LoVo (cell line): Measurements from ENCODE around the gene ZNF221.

Source experiments
- DNase-seq: peaks from one replicate; pipeline ENCODE4 v3.0.0-alpha.2; 2016; ENCODE audit warnings: low spot score

The ZNF221 gene

DNA sequence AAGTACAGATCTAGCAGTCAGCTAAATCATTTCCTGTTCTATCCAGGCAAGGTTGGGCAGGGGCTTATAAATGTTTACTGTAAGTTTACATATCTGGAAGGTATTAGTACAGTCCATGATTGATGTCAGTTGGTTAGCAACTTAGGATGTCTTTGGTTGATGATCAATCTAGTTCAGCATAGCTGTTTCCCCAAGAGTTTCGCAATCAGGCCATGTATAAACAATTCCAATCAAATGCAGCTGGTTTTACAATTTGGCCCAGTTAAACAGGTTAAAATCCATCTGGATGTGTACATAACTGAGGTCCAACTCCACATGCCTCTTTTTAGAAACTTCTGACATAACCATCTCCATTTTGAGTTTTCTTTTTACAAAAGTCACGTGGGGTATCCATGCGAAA, 6.9 kb downstream of the ZNF221 start:
- DNase-seq = no peak

DNA sequence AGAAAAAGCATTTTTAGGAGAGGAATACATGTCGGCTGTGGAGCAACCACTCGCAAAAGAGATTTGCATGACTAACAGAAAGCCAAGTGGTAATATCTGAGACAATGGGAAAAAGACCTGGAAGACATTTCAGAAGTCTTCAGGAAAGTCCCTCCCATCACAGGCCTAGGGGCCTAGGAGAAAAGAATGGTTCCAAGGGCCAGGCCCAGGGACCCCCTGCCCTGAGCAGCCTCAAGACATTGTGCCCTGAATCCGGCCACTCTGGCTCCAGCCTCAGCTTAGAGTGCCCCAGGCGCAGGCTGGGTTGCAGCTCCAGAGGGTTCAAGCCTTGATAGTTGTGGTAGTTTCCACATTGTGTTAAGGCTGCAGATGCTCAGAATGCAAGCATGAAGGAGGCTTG, 9.4 kb downstream of the ZNF221 start:
- no peak for DNase-seq

DNA sequence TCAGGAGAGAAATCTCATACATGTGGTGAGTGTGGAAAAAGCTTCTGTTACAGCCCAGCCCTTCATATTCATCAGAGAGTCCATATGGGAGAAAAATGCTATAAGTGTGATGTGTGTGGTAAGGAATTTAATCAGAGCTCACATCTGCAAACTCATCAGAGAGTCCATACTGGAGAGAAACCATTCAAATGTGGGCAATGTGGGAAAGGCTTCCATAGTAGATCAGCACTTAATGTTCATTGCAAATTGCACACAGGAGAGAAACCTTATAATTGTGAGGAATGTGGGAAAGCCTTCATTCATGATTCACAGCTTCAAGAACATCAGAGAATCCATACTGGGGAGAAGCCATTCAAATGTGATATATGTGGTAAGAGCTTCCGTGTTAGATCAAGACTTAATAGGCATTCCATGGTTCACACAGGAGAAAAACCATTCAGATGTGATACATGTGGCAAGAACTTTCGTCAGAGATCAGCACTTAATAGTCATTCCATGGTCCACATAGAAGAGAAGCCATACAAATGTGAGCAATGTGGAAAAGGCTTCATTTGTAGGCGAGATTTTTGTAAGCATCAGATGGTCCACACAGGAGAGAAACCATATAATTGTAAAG, 15.2 kb downstream of the ZNF221 start:
- DNase-seq = no peak

DNA sequence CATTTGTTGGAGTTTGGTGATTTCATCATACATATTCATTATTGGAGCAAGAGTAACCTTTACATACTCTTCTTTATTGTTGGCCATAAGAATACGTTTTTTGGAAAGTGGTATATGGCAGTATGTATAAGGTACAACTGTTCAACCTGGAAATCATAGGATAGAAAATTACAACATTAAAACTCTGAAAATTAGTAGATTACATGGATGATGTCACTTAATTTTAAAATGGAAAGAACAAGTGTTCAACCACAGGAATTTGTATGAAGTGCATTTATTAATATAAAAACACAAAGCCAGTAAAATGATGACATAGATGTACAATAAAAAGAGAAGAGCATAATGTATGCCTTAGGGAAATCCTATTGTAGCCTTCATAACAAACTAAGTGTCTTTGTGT, 25.7 kb downstream of the ZNF221 start:
- no peak for DNase-seq

DNA sequence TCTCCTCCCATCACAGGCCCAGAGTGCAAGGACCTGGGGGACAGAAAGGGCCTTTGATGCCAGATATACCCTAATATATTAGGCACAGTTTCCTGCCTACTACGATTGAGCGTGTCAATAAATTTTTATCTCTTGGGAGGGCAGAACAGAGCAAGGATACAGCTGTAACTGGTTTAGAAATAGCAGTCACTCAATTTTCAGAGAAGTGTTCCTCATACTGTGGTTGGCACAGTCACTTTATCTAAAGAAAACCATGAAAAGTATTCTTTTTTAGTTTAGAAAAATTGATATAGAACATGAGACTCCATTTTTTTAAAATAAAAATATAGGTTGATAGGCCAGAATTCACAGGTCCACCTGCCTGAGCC, 32.5 kb downstream of the ZNF221 start:
- DNase-seq = no peak

DNA sequence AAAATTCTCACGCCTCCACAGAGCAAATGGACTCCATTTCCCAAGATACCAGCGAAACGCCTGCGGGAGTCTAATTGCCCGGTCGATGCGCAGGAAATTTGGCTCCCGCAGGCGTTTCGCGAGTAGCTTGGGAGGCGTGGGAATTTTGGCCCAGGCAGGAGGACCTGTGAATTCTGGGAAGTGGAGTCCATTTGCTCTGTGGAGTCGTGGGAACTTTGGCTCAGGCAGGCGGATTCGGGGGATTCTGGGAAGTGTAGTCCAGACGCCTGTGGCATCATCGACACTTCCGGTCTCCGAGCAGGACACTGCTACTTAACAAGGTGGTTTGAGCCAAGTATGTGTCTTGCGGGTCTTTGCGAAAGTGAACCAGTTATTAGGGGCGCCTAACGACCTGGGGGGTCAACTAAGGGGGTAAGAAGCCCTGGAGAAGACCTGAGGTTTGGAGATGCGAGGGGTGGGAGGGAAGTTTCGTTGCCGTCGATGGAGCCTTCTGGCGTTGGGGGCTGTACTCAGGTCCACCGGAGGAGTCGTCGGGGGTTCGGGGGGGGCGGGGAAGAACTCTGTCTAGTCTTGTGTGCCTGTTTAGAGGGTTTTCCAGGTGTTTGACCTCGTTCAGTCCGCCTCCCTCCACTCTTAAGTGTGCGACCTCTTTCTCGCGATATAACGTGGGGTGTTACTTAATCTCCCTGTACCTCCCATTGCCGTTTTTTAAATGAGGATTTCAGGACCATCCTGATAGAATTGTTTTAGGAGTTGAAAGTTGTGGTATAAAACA, 33.1 kb downstream of the ZNF221 start, which contains the start of gene ZNF155:
Gene ZNF155 (plus strand): TSS at position 277 of the 775 bp plus-strand sequence. CDS start 4,356 bp downstream, outside the sequence.
- DNase-seq = no peak

DNA sequence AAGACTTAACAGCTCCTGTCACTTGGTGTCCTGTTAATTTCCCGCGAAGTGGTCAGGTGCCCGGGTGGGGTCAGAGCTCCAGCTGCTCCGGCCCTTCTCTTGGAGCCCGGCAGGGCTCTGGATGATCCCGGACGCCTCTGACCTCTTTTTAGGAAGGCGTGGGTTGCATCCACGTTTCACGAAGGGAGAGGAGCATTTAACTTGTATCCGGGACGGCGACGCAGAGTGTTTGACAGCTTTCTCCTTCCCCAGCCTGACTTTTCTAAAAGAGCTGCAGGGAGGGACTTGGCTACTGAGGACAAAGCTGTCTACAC, 33.6 kb downstream of the ZNF221 start:
- no peak for DNase-seq

DNA sequence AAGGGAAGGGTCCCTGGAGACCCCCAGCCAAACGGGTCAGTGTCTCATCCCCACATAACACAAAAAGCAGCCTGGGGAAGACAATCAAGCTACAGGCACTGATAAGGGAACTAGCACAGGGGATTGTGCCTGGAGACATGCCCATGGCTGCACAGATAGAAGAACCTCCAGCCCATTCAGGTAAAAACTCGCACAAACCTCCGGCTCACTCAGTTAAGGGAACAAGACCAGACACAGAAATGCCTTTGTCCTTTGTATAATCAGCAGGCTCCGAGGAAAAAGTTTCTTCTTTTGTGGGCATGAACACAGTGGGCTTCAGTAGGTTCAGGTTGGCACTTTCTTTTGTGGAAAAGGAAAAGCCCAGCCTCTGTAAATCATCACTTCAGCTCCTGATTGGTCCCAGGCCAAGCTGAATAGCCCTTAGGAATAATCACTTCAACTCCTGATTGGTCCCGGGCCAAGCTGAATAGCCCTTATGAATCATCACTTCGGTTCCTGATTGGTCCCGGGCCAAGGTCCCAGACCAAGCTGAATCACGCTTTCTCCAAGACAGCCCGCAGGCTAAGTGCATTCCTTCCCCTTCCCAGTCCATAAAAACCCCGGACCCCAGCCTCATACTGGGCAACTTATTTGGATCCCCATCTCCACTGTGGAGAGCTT, 46.7 kb downstream of the ZNF221 start:
- DNase-seq = no peak

DNA sequence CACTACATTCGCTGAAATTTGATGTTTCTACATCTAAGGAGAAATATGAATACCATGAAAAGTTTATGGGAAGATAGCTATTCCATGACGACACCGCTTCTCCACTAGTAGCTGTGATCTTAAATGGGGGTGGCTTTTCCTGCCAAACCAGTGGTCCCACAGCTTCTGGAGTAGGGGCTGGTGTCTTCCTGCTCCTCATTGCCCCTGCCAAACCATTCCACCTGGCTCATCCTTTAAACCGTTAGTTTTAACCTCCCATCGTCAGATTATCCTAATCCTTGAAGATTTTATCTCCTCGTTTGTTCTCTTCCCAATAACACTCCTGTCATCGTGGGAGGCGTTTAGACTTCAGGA, 51.2 kb downstream of the ZNF221 start:
- DNase-seq = no peak

DNA sequence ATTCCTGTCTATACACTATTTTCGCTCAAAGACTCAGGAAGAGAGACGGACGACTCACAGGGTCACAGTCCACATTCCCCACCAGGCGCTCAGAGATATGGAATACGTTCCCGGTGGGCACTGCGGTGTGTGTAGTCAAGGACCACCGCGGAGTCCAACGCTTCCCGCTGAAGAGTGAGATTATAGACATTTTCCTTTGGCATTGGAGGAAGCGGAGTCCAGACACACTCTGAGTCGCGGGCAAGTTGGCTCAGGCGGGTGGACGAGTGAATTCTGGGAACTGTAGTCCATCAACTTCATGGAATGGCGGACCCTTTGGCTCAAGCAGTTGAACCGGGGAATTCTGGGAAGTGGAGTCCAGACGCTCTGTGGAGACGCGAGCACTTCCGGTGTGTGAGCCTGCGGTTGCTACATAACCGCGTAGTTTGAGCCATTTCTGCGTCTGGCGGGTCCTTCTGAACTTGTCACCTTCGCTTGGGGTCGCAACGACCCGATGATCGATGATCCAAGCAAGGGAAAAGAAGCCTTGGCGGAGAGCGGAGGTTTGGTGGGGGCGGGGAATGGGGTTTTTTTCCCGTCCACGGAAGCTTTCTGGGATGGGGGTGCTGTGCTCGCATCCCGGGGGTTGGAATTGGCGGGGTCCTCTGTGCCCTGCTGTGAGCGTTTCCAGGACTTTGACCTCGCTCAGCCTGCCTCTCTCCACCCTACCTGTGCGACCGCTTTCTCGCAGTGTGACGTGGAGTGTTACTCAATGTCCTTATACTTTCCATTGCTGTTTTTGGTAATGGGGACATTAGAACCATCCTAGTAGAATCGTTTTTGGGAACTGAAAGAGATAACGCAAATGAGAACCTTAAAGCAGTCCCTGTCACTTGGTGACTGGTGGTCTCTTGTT, 51.8 kb downstream of the ZNF221 start, which contains the start of gene ZNF230:
Gene ZNF230 (plus strand): TSS at position 392 of the 895 bp plus-strand sequence. CDS start 4,122 bp downstream, outside the sequence.
- DNase-seq = peak; percentile 77

DNA sequence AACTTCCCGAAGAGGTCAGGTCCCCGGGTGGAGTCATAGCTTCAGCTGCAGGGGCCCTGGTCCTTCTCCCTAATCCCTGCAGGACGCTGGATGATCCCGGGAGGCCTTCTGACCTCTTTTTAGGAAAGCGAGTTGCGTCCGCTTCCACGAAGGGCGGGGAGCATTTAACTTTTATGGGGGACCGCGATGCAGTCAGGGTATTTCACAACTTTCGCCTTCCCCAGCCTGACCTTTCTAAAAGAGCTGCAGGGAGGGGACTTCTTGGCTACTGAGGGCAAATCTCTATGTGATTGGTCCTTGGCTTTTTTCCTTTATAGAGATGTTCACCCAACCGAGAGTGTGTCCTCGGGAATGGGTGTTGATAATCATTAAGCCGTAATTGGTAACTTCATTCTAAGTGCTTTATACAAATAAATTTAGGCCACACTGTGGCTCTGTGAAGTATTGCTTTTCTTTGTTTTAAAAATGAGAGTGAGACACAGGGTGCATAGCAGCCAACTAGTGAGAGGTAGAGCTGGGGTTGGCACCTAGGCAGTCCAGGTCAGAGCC, 52.5 kb downstream of the ZNF221 start:
- no peak for DNase-seq

DNA sequence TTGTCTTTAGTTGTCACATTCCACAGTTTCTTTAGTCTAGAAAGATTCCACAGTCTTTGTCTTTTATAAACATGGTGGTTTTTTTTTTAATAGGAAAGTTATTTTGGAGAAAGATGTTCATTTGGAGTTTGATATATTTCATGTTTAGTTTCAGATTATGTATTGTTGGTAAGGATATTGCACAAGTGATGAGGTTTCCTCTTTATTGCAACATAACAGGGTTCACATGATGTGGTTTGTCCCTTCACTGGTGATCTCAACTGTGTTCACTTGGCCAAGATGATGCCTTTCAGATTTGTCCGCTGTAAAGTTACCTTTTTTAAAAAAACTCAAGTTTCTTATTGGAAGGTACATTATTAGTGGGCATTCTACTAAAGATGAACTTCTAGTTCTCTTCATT, 54.9 kb downstream of the ZNF221 start:
- no peak for DNase-seq

DNA sequence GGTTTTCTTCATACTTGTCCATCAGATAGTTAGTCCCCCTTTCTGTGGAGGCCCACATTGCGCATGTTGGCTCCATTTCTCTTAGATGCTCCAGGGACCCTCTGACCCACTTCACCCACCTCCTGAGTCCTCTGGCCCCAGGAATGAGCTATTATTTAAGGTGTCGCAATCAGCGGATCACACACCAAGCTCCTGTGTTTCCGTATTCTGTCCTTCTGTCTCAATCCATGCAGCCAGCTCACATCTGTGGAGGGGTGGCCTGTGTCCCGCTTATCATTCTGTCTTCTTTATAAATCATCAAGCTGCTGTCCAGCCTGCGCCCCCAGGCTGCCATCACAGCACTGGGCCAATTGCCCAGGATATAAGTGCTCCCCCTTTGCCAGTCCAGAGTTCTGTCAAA, 56.4 kb downstream of the ZNF221 start:
- DNase-seq = no peak

DNA sequence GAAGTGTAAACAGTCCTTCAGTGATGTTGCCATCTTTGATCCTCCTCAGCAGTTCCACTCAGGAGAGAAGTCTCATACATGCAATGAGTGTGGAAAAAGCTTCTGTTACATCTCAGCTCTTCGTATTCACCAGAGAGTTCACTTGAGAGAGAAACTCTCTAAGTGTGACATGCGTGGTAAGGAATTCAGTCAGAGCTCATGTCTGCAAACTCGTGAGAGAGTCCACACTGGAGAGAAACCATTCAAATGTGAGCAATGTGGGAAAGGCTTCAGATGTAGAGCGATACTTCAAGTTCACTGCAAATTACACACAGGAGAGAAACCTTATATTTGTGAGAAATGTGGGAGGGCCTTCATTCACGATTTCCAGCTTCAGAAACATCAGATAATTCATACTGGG, 59.4 kb downstream of the ZNF221 start:
- no peak for DNase-seq
